Naive thymus-derived CD4-positive, alpha-beta T cell (primary cell): Measurements from ENCODE around the gene TMCC2. TPM values are rescaled to one million over a fixed set of nuclear protein-coding genes. Genes with fewer than 3 reads are reported as not detected.
A peak's percentile ranks its signal among the peaks of the same experiment; 100 is the strongest.
"Not testable (repeated sequence)": the region's sequence is repeated elsewhere in the genome, so short reads cannot be mapped to it uniquely, and the experiment has no call there.

Experiments used
- ATAC-seq: fragments of 150-1000 bp; cut with Tn5 transposase; 2 replicates; pipeline ENCODE4 v1.10.0; 2021; ENCODE audit warnings: mild to moderate bottlenecking, moderate library complexity
- CTCF ChIA-PET: fragments of 350-600 bp; sonication (Branson Sonifier 250); formaldehyde crosslinking; loops from one replicate; lab custom pipeline; 2021; ENCODE audit warnings: antibody characterized with exemption; lab: Charles Lee
- POLR2A ChIA-PET: fragments of 350-600 bp; sonication (Branson Sonifier 250); formaldehyde crosslinking; loops from one replicate; lab custom pipeline; 2021; ENCODE audit warnings: antibody characterized with exemption, inconsistent platforms; lab: Charles Lee
- DNase-seq, 9 donors: peaks; one replicate each; pipeline versions ENCODE4 v3.0.0 to v3.0.0-alpha.2; 2020 to 2022; ENCODE audit warnings: mixed read lengths in 1 of 9
- H3K27ac ChIP-seq: one replicate; pipeline ENCODE4 v1.7.0; 2013; ENCODE audit warnings: mild to moderate bottlenecking, low read depth, low read length, moderate library complexity
- H3K27me3 ChIP-seq, 2 donors: one replicate each; pipeline ENCODE4 v1.7.0; 2013; ENCODE audit warnings: low read length in 2 of 2, mild to moderate bottlenecking in 2 of 2, moderate library complexity in 2 of 2; ENCODE audit not compliant: control insufficient read depth in 2 of 2, insufficient read depth in 2 of 2
- H3K36me3 ChIP-seq, 3 experiments: 1 replicate in 2 of 3; 2 replicates in 1 of 3; pipeline ENCODE4 v1.7.0; 2013; ENCODE audit warnings: low read length in 3 of 3, mild to moderate bottlenecking in 3 of 3, moderate library complexity in 1 of 3; ENCODE audit not compliant: insufficient read depth in 3 of 3, control insufficient read depth in 2 of 3
- H3K4me1 ChIP-seq, 2 donors: one replicate each; pipeline ENCODE4 v1.7.0; 2013; ENCODE audit warnings: low read length in 2 of 2, mild to moderate bottlenecking in 2 of 2, moderate library complexity in 1 of 2; ENCODE audit not compliant: control insufficient read depth in 2 of 2, insufficient read depth in 2 of 2
- H3K4me3 ChIP-seq: 2 replicates; pipeline ENCODE4 v1.7.0; 2013; ENCODE audit warnings: mild to moderate bottlenecking, low read length
- H3K9me3 ChIP-seq, 3 experiments: 1 replicate in 2 of 3; 2 replicates in 1 of 3; pipeline ENCODE4 v1.7.0; 2013; ENCODE audit warnings: low read length in 3 of 3; ENCODE audit not compliant: control insufficient read depth in 2 of 3
- H3K27ac Mint-ChIP-seq, 9 donors: one replicate each; pipeline ENCODE4 v1.8.0; 2020 to 2022; ENCODE audit warnings: mixed read lengths in 9 of 9, mild to moderate bottlenecking in 8 of 9, moderate library complexity in 5 of 9, inconsistent platforms in 2 of 9
- H3K27me3 Mint-ChIP-seq, 5 donors: one replicate each; pipeline ENCODE4 v1.8.0; 2021 to 2022; ENCODE audit warnings: mixed read lengths in 5 of 5, mild to moderate bottlenecking in 1 of 5
- H3K36me3 Mint-ChIP-seq, 5 donors: one replicate each; pipeline ENCODE4 v1.8.0; 2020 to 2022; ENCODE audit warnings: mixed read lengths in 5 of 5, mild to moderate bottlenecking in 3 of 5, inconsistent platforms in 1 of 5
- H3K4me1 Mint-ChIP-seq, 7 donors: one replicate each; pipeline ENCODE4 v1.8.0; 2020 to 2022; ENCODE audit warnings: mixed read lengths in 7 of 7, mild to moderate bottlenecking in 3 of 7, inconsistent platforms in 1 of 7
- H3K4me3 Mint-ChIP-seq, 10 donors: one replicate each; pipeline ENCODE4 v1.8.0; 2020 to 2022; ENCODE audit warnings: mild to moderate bottlenecking in 10 of 10, mixed read lengths in 10 of 10, moderate library complexity in 6 of 10, inconsistent platforms in 2 of 10
- H3K9me3 Mint-ChIP-seq, 11 donors: one replicate each; pipeline ENCODE4 v1.8.0; 2020 to 2022; ENCODE audit warnings: mixed read lengths in 11 of 11, mild to moderate bottlenecking in 4 of 11, inconsistent platforms in 1 of 11, moderate library complexity in 1 of 11
- intact Hi-C, 2 donors: fragments of 100-400 bp; cut with micrococcal nuclease; formaldehyde crosslinking; loops; one replicate each; pipeline ENCODE4 v1.15.1; 2023
- polyA plus RNA-seq, 2 donors: library from polyadenylated mRNA; unstranded; fragments of 300-500 nt; fragmentation: Illumina TruSeq; gene quantifications; one replicate each; pipeline ENCODE4 v1.2.3, GENCODE V29; 2021
- total RNA-seq, 6 experiments: library from RNA in 5 of 6; stranded (reverse) in 5 of 6; gene quantifications; 1 replicate in 5 of 6; 2 replicates in 1 of 6; pipeline ENCODE4 v1.2.3 and lab custom pipeline; 2021 to 2026

Gene TMCC2
- total and polyA plus RNA-seq, 7 experiments from 2014 or later, result 0.30 to 3.6 (median 1.3) TPM

DNA sequence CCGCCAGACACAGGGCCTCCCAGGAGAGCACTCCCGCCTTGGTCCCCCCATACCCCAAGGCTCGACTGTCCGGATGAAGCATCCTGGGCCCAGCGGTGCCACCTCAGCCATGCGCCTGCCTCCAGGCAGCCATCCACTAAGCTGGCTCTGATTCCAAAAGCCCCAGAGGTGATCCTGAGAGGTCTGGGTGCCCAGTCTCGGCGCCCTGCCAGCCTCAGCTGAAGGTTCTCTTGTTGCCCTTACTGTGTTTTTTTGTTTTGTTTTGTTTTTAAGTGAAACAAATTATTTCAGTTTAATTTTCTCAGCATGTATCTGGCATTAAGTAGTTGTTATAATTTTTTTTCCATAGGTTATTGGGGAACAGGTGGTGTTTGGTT is 48.9 kb downstream of the TMCC2 start:
- H3K27me3 Mint-ChIP-seq, result peaks cover 0 to 4% (median 0%) of the 10 kb centered on the region in 5 donors
- Histone ChIP-seq H3K4me1 (peaks cover 28 to 64% of the 10 kb centered on the region in 2 donors), H3K27ac (no peak overlapping the region), H3K27me3 (no peaks in the 10 kb centered on the region), H3K9me3 (no peaks in the 10 kb centered on the region), H3K4me3 (no peak overlapping the region), H3K36me3 (no peaks in the 10 kb centered on the region)
- H3K9me3 Mint-ChIP-seq, result peaks cover 0 to 2% (median 0%) of the 10 kb centered on the region in 11 donors
- ATAC-seq (no peak), DNase-seq (no peak)
- ChIA-PET CTCF (interaction anchor here (5.6 to 23.1 kb wide), 3 partner anchors 10 to 210 kb away, joined by 47 to 955 read pairs (median 148); partner anchors contain the start of gene NUAK2), POLR2A (interaction anchor here (1.1 to 22.0 kb wide), 4 partner anchors 9 to 46 kb away, joined by 3 to 1119 read pairs (median 166); partner anchors contain the start of gene NUAK2)
- peak overlapping the region in 7 of 9 donors; percentile 39 to 84 (median 81) for H3K27ac Mint-ChIP-seq
- H3K36me3 Mint-ChIP-seq, result peaks cover 0 to 7% (median 0%) of the 10 kb centered on the region in 5 donors
- peaks cover 33 to 76% (median 54%) of the 10 kb centered on the region in 7 donors for H3K4me1 Mint-ChIP-seq
- H3K4me3 Mint-ChIP-seq, result peak overlapping the region in 4 of 10 donors; percentile 21 to 42 (median 30)
- intact Hi-C loops, result no loop called here

DNA sequence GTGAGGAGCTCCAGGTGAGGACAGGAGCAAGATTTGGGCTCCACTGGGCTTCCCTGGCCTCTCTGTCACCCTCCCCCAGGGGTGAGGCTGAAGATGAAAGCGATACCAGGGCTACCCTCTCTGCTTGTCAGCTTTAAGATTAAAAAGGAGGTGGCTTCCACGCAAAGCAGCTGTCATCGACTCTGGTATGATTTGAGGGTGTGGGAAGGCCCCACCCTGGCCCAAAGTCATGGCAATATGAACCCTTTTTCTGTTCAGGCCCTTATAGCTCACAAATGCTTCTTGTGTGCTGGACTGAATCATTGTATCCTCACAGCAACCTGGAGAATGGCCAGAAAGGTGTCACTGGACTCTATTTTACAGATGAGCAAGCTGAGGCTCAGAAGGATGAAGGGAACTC is 52.2 kb downstream of the TMCC2 start:
- Mint-ChIP-seq H3K27me3 (peaks cover 0 to 15% (median 0%) of the 10 kb centered on the region in 5 donors), H3K4me3 (peak overlapping the region in 9 of 10 donors; percentile 43 to 78 (median 65)), H3K4me1 (peaks cover 53 to 90% (median 68%) of the 10 kb centered on the region in 7 donors), H3K27ac (peak overlapping the region in 8 of 9 donors; percentile 58 to 89 (median 82)), H3K36me3 (peaks cover 0 to 11% (median 0%) of the 10 kb centered on the region in 5 donors), H3K9me3 (no peaks in the 10 kb centered on the region)
- Histone ChIP-seq H3K4me3 (no peak overlapping the region), H3K9me3 (no peaks in the 10 kb centered on the region), H3K4me1 (peaks cover 30 to 74% of the 10 kb centered on the region in 2 donors), H3K27me3 (no peaks in the 10 kb centered on the region), H3K36me3 (no peaks in the 10 kb centered on the region), H3K27ac (no peak overlapping the region)
- POLR2A ChIA-PET, result interaction anchor here (1.0 to 22.0 kb wide), 4 partner anchors 6 to 43 kb away, joined by 4 to 1119 read pairs (median 166); partner anchors contain the start of gene NUAK2
- ATAC-seq (no peak), DNase-seq (peak in 4 of 9 donors; percentile 27 to 41 (median 32))
- intact Hi-C loops, result loop anchor here (10.0 kb wide), 5 partner anchors 205 to 1985 kb away; partner anchors contain the start of gene PPP1R15B (in 1 of the 2)
- CTCF ChIA-PET, result interaction anchor here (0.5 to 23.1 kb wide), 3 partner anchors 41 to 119 kb away, joined by 3 to 955 read pairs (median 5); partner anchors contain the start of genes NUAK2 and TMCC2

GRCh38 chr1:205280666-205281395 is 53.1 kb downstream of the TMCC2 start:
- ATAC-seq, H3K4me3 ChIP-seq, H3K27ac ChIP-seq, H3K27me3 ChIP-seq, H3K9me3 ChIP-seq, H3K36me3 ChIP-seq, DNase-seq, H3K9me3 Mint-ChIP-seq: not testable (repeated sequence)
- peaks cover 28 to 73% of the 10 kb centered on the region in 2 donors for H3K4me1 ChIP-seq
- Mint-ChIP-seq H3K4me1 (peaks cover 56 to 90% (median 68%) of the 10 kb centered on the region in 7 donors), H3K36me3 (peaks cover 0 to 11% (median 0%) of the 10 kb centered on the region in 5 donors), H3K4me3 (peak overlapping the region in 6 of 10 donors; percentile 43 to 78 (median 63)), H3K27ac (peak overlapping the region in 7 of 9 donors; percentile 78 to 89 (median 83)), H3K27me3 (peaks cover 0 to 17% (median 0%) of the 10 kb centered on the region in 5 donors)
- POLR2A ChIA-PET, result interaction anchor here (7.7 to 22.0 kb wide), 3 partner anchors 6 to 42 kb away, joined by 40 to 1119 read pairs (median 293); partner anchors contain the start of gene NUAK2
- intact Hi-C loops, result loop anchor here (10.0 kb wide), 5 partner anchors 204 to 1986 kb away; partner anchors contain the start of gene PPP1R15B (in 1 of the 2)
- CTCF ChIA-PET, result interaction anchor here (0.5 to 23.1 kb wide), 3 partner anchors 40 to 118 kb away, joined by 3 to 955 read pairs (median 5); partner anchors contain the start of genes NUAK2 and TMCC2

DNA sequence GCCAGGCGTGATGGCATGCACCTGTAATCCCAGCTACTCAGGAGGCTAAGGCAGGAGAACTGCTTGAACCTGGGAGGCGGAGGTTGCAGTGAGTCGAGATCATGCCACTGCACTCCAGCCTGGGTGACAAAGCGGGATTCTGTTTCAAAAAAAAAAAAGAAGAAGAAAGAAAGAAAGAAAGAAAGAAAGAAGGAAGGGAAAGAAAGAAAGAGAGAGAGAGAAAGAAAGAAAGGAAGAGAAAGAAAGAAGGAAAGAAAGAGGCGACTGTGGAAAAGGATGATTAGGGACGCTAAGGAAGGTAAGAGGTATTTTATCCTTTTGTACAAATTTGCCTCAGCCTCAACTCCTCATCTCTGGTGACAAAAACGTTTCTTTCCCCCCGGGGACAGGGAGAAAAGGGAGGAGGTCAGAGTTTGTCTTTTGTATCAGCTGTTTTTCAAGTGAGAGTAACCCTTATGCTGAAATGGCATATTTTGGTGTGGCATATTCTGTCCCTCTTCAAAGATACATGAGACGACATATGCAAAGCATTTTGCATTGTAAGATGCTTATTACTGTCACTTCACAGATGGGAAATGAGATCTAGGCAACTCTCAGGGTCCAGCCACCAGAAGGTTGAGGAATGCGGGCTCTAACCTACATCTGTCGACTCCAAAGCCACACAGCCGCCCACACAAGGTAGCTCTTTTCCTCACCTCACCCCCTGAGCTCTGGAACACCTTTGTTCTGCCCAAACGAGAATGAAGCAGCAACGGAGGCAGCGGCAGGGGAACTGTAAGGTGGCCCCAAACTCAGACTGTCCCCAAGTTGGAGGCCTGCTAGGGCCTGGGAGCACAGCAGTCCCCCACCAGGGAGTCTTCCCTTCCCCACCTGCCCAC is 55.8 kb downstream of the TMCC2 start:
- peak overlapping the region; percentile 45 to 89 (median 76) for H3K4me3 Mint-ChIP-seq
- H3K27me3 ChIP-seq, result no peaks in the 10 kb centered on the region
- POLR2A ChIA-PET, result interaction anchor here (1.2 to 22.0 kb wide), 4 partner anchors 8 to 348 kb away, joined by 3 to 1119 read pairs (median 148); partner anchors contain the start of gene NUAK2

GRCh38 chr1:205284420-205285144 is 56.8 kb downstream of the TMCC2 start:
- no peaks in the 10 kb centered on the region for H3K27me3 ChIP-seq
- CTCF ChIA-PET, result interaction anchor here (0.9 to 23.1 kb wide), 6 partner anchors 9 to 52 kb away, joined by 3 to 955 read pairs (median 6); partner anchors contain the start of gene NUAK2
- POLR2A ChIA-PET, result interaction anchor here (0.6 to 22.0 kb wide), 14 partner anchors 9 to 1637 kb away, joined by 3 to 1119 read pairs (median 3); partner anchors contain the start of genes FCMR and NUAK2
- H3K4me3 Mint-ChIP-seq, result peak overlapping the region; percentile 63 to 89 (median 80)
- peak; percentile 79 for ATAC-seq
- peak overlapping the region; percentile 90 to 99 (median 97) for H3K27ac Mint-ChIP-seq
- H3K27me3 Mint-ChIP-seq, result peaks cover 0 to 20% (median 0%) of the 10 kb centered on the region in 5 donors
- H3K9me3 Mint-ChIP-seq, result peaks cover 0 to 8% (median 0%) of the 10 kb centered on the region in 11 donors
- peak overlapping the region; percentile 83 for H3K27ac ChIP-seq
- no peaks in the 10 kb centered on the region for H3K36me3 ChIP-seq
- peaks cover 67 to 95% (median 80%) of the 10 kb centered on the region in 7 donors for H3K4me1 Mint-ChIP-seq
- intact Hi-C loops, result loop anchor here (1.0 to 10.0 kb wide), 15 partner anchors 9 to 1990 kb away; partner anchors contain the start of genes NUAK2 (in 2 of the 2), DSTYK (in 1 of the 2), ELK4 (in 1 of the 2) and MDM4 (in 1 of the 2)
- H3K4me1 ChIP-seq, result peaks cover 61 to 78% of the 10 kb centered on the region in 2 donors
- H3K4me3 ChIP-seq, result peak overlapping the region; percentile 51
- peak; percentile 65 to 92 (median 89) for DNase-seq
- peaks cover 0 to 11% (median 0%) of the 10 kb centered on the region in 5 donors for H3K36me3 Mint-ChIP-seq
- H3K9me3 ChIP-seq, result no peaks in the 10 kb centered on the region

More for the DNA sequence above, 55.8 kb downstream of the TMCC2 start:
- Histone ChIP-seq H3K4me3 (peak overlapping the region; percentile 24), H3K9me3 (no peaks in the 10 kb centered on the region), H3K36me3 (no peaks in the 10 kb centered on the region), H3K4me1 (peaks cover 53 to 79% of the 10 kb centered on the region in 2 donors), H3K27ac (peak overlapping the region; percentile 83)
- CTCF ChIA-PET, result interaction anchor here (1.2 to 23.1 kb wide), 4 partner anchors 8 to 202 kb away, joined by 3 to 955 read pairs (median 76); partner anchors contain the start of gene NUAK2
- Mint-ChIP-seq H3K27me3 (peaks cover 0 to 21% (median 0%) of the 10 kb centered on the region in 5 donors), H3K4me1 (peaks cover 71 to 95% (median 83%) of the 10 kb centered on the region in 7 donors), H3K36me3 (peaks cover 0 to 11% (median 0%) of the 10 kb centered on the region in 5 donors), H3K9me3 (peaks cover 0 to 8% (median 0%) of the 10 kb centered on the region in 11 donors), H3K27ac (peak overlapping the region; percentile 75 to 99 (median 97))
- intact Hi-C loops, result loop anchor here (2.0 to 10.0 kb wide), 9 partner anchors 17 to 1989 kb away; partner anchors contain the start of genes DSTYK (in 1 of the 2), ELK4 (in 1 of the 2), NUAK2 (in 1 of the 2) and PPP1R15B (in 1 of the 2)
- DNase-seq (no peak), ATAC-seq (no peak)
